Liver (tissue), 2 donors: Measurements from ENCODE around the gene PLXNB2.

Experiments used
- CTCF ChIP-seq: fragments of 150-350 bp; IDR thresholded peaks from 2 replicates; pipeline ENCODE4 v1.5.1; 2017; ENCODE audit warnings: improper control_type of control experiment, low read depth, low read length; ENCODE audit not compliant: missing input control
- YY1 ChIP-seq: IDR thresholded peaks from 2 replicates; pipeline ENCODE4 v1.6.1; 2016; ENCODE audit warnings: antibody characterized with exemption, mild to moderate bottlenecking
- donor health status: healthy.

- TF ChIP-seq YY1, result no peak
- no peak for TF ChIP-seq CTCF
Observed at GRCh38 chr22:50228366-50228765, 79.1 kb downstream of the PLXNB2 start.
